Fibroblast of lung (primary cell): ENCODE data around the gene IZUMO2. TPM values are rescaled to one million over a fixed set of nuclear protein-coding genes. Genes with fewer than 3 reads are reported as not detected.

Experiments used
- DNase-seq, 2 donors: peaks; one replicate each; pipeline versions ENCODE4 v3.0.0 to v3.0.0-alpha.2; 2010; ENCODE audit warnings: low read depth in 2 of 2
- H2AFZ ChIP-seq: 2 replicates; pipeline ENCODE4 v1.5.1; 2012; ENCODE audit warnings: low read length, control low read depth, inconsistent platforms
- H3K27ac ChIP-seq: 2 replicates; pipeline ENCODE4 v1.5.1; 2011; ENCODE audit warnings: low read length, control low read depth; ENCODE audit not compliant: insufficient read depth
- H3K27me3 ChIP-seq: 2 replicates; pipeline ENCODE4 v1.5.1; 2011; ENCODE audit warnings: mild to moderate bottlenecking, low read length; ENCODE audit not compliant: control insufficient read depth, insufficient read depth
- H3K36me3 ChIP-seq: 2 replicates; pipeline ENCODE4 v1.5.1; 2011; ENCODE audit warnings: low read length; ENCODE audit not compliant: control insufficient read depth, insufficient read depth
- H3K4me1 ChIP-seq: 2 replicates; pipeline ENCODE4 v1.5.1; 2011; ENCODE audit warnings: low read length; ENCODE audit not compliant: control insufficient read depth, insufficient read depth; ENCODE audit errors: extremely low read depth
- H3K4me2 ChIP-seq: 2 replicates; pipeline ENCODE4 v1.5.1; 2011; ENCODE audit warnings: low read length, control low read depth; ENCODE audit not compliant: insufficient read depth; ENCODE audit errors: extremely low read depth
- H3K4me3 ChIP-seq, 4 experiments: fragments of 200-600 bp in 1 of 4; sonication (generic) in 1 of 4; replicated peaks in 1 of 4; 2 replicates each; pipeline ENCODE4 v1.5.1; 2011 to 2016; ENCODE audit warnings: low read length in 4 of 4, low read depth in 3 of 4, mild to moderate bottlenecking in 3 of 4, control low read depth in 2 of 4, inconsistent platforms in 1 of 4, mixed read lengths in 1 of 4; ENCODE audit not compliant: insufficient read depth in 1 of 4; ENCODE audit errors: control extremely low read depth in 1 of 4
- H3K79me2 ChIP-seq: 2 replicates; pipeline ENCODE4 v1.5.1; 2012; ENCODE audit warnings: mild to moderate bottlenecking, low read length, inconsistent platforms; ENCODE audit not compliant: control insufficient read depth, insufficient read depth
- H3K9ac ChIP-seq: 2 replicates; pipeline ENCODE4 v1.5.1; 2011; ENCODE audit warnings: mild to moderate bottlenecking, low read length, control low read depth; ENCODE audit not compliant: insufficient read depth
- H3K9me3 ChIP-seq: 2 replicates; pipeline ENCODE4 v1.5.1; 2012; ENCODE audit warnings: low read depth, low read length; ENCODE audit not compliant: control insufficient read depth, insufficient read depth
- H4K20me1 ChIP-seq: 2 replicates; pipeline ENCODE4 v1.5.1; 2011; ENCODE audit warnings: low read length; ENCODE audit not compliant: control insufficient read depth, insufficient read depth; ENCODE audit errors: extremely low read depth
- EZH2 ChIP-seq: IDR thresholded peaks from 2 replicates; pipeline ENCODE4 v1.5.1; 2012; ENCODE audit warnings: low read length, control low read depth, mild to moderate bottlenecking; ENCODE audit errors: missing control alignments
- polyA plus RNA-seq, 2 donors: library from polyadenylated mRNA; depleted of rRNA in 1 of 2; stranded (reverse) in 1 of 2; unstranded in 1 of 2; fragments of >200 nt; gene quantifications; 2 replicates each; pipeline ENCODE4 v1.2.1, GENCODE V29; 2011 to 2012; ENCODE audit warnings: missing spikeins in 1 of 2
- total RNA-seq: library from RNA; depleted of rRNA; stranded (reverse); fragments of >200 nt; gene quantifications from 2 replicates; pipeline ENCODE4 v1.2.1, GENCODE V29; 2014
- TF ChIP-seq, protein P1 (sequence below), 2 donors: IDR thresholded peaks in 1 of 2; conservative IDR thresholded peaks in 1 of 2; 1 replicate in 1 of 2; 2 replicates in 1 of 2; pipeline ENCODE4 v1.5.1; 2011 to 2012; ENCODE audit warnings: low read length in 2 of 2, control low read depth in 1 of 2, inconsistent platforms in 1 of 2, low read depth in 1 of 2, mild to moderate bottlenecking in 1 of 2

IZUMO2 gene
- total and polyA plus RNA-seq, 2 donors (not counting 1 experiment from before 2014, with no cell fraction given) = not detected

DNA sequence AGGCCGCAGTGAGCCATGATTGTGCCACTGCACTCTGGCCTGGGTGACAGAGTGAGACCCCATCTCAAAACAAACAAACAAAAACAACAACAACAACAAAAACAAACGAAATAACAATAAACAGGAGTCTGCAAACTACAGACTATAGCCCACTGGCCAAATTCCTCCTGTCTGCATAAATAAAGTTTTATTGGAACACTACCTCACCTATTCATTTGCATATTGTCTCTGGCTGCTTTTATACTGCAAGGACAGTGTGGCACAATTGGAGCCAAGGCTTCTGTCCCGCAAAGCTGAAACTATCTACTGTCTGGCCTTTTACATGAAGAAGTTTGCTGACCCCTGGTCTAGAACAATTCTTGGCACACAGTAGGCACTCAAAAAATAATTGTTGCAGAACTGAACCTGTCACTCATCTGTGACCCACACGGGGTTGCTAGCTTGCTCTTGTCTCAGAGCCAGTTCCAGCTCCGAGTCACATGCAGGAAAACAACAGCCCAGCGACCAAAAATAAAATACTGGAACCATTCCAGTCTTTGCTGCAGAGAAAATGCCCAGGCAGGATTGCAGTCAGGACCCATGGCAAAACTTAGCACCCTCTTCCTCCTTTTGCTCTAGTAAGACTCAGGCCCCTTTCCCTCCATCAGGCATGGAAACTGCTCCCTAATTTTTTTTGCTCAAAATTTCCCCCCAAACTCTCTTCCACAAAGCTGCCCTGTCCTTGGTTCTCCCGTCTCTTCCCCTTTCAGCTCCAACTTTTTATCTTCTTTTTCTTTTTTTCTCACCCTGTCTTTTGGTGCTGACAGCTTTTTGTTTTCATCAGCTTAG is 35.6 kb upstream of the IZUMO2 start:
- no peak overlapping the region for H3K27ac ChIP-seq
- no peak overlapping the region for H3K9ac ChIP-seq
- H3K36me3 ChIP-seq = no peaks in the 10 kb centered on the region
- no peaks in the 10 kb centered on the region for H3K27me3 ChIP-seq
- no peaks in the 10 kb centered on the region for H3K79me2 ChIP-seq
- H2AFZ ChIP-seq = no peak overlapping the region
- no peaks in the 10 kb centered on the region for H4K20me1 ChIP-seq
- H3K4me2 ChIP-seq = no peak overlapping the region
- no peak for DNase-seq
- no peak overlapping the region for H3K4me3 ChIP-seq
- no peak for TF ChIP-seq EZH2
- TF ChIP-seq, protein P1, sequence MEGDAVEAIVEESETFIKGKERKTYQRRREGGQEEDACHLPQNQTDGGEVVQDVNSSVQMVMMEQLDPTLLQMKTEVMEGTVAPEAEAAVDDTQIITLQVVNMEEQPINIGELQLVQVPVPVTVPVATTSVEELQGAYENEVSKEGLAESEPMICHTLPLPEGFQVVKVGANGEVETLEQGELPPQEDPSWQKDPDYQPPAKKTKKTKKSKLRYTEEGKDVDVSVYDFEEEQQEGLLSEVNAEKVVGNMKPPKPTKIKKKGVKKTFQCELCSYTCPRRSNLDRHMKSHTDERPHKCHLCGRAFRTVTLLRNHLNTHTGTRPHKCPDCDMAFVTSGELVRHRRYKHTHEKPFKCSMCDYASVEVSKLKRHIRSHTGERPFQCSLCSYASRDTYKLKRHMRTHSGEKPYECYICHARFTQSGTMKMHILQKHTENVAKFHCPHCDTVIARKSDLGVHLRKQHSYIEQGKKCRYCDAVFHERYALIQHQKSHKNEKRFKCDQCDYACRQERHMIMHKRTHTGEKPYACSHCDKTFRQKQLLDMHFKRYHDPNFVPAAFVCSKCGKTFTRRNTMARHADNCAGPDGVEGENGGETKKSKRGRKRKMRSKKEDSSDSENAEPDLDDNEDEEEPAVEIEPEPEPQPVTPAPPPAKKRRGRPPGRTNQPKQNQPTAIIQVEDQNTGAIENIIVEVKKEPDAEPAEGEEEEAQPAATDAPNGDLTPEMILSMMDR (conservative IDR thresholded peaks at IDR 0.05 in 1 of 2, IDR thresholded peaks at IDR 0.05 in 1 of 2; ENCODE audit: low read depth in 1 of 2, low read length in 2 of 2) = no peak
- H3K4me1 ChIP-seq = no peaks in the 10 kb centered on the region
- no peaks in the 10 kb centered on the region for H3K9me3 ChIP-seq

DNA sequence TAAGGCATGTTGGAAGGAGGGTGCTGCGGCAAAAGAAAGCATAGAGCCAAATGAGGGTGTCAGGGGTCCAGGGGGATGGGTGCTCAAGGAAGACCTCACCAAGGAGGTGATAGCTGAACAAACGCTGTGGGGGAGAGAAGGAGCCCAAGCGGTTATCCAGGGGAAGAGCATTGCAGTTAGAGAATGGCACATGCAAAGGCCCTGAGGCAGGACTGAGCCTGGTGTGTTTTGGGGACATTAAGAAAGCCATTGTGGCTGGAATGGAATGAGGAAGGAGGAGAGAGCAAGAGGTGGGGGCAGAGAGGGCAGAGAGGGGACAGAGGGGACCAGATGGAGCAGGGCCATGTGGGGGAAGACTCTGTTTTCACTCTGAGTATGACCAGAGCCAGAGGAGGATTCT is 34.3 kb upstream of the IZUMO2 start:
- Histone ChIP-seq H3K9ac (no peak overlapping the region), H2AFZ (no peak overlapping the region), H3K4me2 (no peak overlapping the region), H4K20me1 (no peaks in the 10 kb centered on the region), H3K9me3 (no peaks in the 10 kb centered on the region), H3K27me3 (no peaks in the 10 kb centered on the region), H3K36me3 (no peaks in the 10 kb centered on the region), H3K79me2 (no peaks in the 10 kb centered on the region), H3K4me1 (no peaks in the 10 kb centered on the region), H3K27ac (no peak overlapping the region), H3K4me3 (no peak overlapping the region)
- TF ChIP-seq, protein P1 (conservative IDR thresholded peaks at IDR 0.05 in 1 of 2, IDR thresholded peaks at IDR 0.05 in 1 of 2; ENCODE audit: low read depth in 1 of 2, low read length in 2 of 2) = no peak
- no peak for TF ChIP-seq EZH2
- DNase-seq = no peak

DNA sequence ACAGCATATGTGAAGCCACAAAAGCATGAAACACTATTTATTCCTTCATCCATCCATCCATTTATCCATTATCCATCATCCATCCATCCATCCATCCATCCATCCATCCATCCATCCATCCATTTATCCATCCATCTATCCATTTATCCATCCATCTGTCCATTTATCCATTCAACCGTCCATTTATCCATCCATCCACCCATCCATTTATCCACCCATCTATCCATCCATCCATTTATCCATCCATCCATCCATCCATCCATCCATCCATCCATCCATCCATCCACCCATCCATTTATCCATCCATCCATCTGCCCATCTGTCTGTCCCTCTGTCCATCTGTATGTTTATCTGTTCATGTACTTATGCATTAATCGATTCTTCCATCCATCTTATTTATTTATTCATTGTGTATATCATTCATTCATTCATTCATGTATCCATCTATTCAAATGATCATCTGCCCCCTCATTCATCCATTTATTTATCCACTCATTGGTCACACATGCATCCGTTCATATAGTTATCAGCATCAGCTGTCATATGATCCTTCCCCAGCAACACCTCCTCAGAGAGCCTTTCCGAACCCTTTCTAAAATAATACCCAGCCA is 33.3 kb upstream of the IZUMO2 start:
- no peak overlapping the region for H3K4me2 ChIP-seq
- H3K27ac ChIP-seq = no peak overlapping the region
- no peaks in the 10 kb centered on the region for H3K27me3 ChIP-seq
- no peak for TF ChIP-seq EZH2
- TF ChIP-seq, protein P1 (conservative IDR thresholded peaks at IDR 0.05 in 1 of 2, IDR thresholded peaks at IDR 0.05 in 1 of 2; ENCODE audit: low read depth in 1 of 2, low read length in 2 of 2) = no peak
- H4K20me1 ChIP-seq = no peaks in the 10 kb centered on the region
- DNase-seq = no peak
- no peaks in the 10 kb centered on the region for H3K36me3 ChIP-seq
- no peak overlapping the region for H2AFZ ChIP-seq
- no peaks in the 10 kb centered on the region for H3K4me1 ChIP-seq
- no peak overlapping the region for H3K9ac ChIP-seq
- H3K79me2 ChIP-seq = no peaks in the 10 kb centered on the region
- no peak overlapping the region for H3K4me3 ChIP-seq
- H3K9me3 ChIP-seq = no peaks in the 10 kb centered on the region
